OCI-LY1 (cell line): ENCODE measurements around the gene ERN1.

ENCODE experiments used
- CTCF ChIP-seq: fragments of 200-600 bp; sonication (generic), shearing (Covaris generic); IDR thresholded peaks from 2 replicates; pipeline ENCODE4 v1.5.1; 2017; ENCODE audit warnings: mild to moderate bottlenecking, antibody characterized with exemption, low read length, moderate library complexity, mixed read lengths
- EZH2 ChIP-seq: fragments of 200-600 bp; sonication (generic), shearing (Covaris generic); IDR thresholded peaks from 2 replicates; pipeline ENCODE4 v1.8.0; 2017; ENCODE audit warnings: borderline replicate concordance, mixed run types, mild to moderate bottlenecking, antibody characterized with exemption, low read length, moderate library complexity, mixed read lengths

DNA sequence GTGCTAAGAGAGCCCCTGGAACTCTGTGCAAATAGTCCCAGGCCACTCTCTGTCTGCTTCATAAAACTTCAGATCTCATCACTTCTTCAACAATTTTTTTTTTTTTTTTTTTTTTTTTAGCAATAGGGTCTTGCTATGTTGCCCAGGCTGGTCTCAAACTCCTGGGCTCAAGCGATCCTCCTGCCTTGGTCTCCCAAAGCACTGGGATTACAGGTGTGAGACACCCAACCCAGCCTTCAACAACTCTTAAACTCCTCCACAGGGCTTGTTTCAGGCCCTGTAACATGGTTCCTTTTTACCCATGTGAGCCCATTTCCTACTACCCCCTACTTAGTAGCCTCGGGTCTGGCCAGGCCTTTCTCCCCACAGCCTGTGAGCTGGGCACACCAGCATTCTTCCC, 70.2 kb downstream of the ERN1 start:
- TF ChIP-seq CTCF = no peak
- no peak for TF ChIP-seq EZH2
